GM19452 (cell line): ENCODE measurements around the gene UACA.
A peak's percentile ranks its signal among the peaks of the same experiment; 100 is the strongest.

Experiments
- ATAC-seq: cut with Tn5 transposase; IDR thresholded peaks from one replicate; pipeline ENCODE4 v1.9.1; 2021; ENCODE audit not compliant: unreplicated experiment

Gene UACA

GRCh38 chr15:70783610-70784022 lies 20.3 kb upstream of the UACA start:
- ATAC-seq = no peak

DNA sequence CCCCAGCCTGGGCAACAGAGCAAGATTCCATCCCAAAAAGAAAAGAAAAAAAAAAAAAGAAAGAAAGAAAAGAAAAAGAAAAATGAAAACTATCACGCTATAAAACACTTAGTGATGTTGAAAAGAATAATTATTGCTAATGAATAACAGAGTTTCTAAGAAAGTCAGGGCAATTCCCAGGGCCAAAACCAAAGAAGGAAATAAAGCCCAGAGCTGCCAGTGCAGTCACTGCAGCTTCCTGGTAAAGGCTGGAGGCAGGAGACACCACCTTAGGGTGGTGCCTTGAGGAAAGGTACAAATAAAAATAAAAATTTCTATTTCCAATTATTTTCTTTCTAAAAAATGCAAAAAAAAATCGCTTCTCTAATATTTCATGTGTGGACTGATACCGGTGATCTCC lies 19.7 kb upstream of the UACA start:
- ATAC-seq = no peak

- ATAC-seq = no peak
Measured at GRCh38 chr15:70781236-70781635, 17.9 kb upstream of the UACA start.

- no peak for ATAC-seq
Measured at GRCh38 chr15:70778258-70779076, 15.1 kb upstream of the UACA start.

DNA sequence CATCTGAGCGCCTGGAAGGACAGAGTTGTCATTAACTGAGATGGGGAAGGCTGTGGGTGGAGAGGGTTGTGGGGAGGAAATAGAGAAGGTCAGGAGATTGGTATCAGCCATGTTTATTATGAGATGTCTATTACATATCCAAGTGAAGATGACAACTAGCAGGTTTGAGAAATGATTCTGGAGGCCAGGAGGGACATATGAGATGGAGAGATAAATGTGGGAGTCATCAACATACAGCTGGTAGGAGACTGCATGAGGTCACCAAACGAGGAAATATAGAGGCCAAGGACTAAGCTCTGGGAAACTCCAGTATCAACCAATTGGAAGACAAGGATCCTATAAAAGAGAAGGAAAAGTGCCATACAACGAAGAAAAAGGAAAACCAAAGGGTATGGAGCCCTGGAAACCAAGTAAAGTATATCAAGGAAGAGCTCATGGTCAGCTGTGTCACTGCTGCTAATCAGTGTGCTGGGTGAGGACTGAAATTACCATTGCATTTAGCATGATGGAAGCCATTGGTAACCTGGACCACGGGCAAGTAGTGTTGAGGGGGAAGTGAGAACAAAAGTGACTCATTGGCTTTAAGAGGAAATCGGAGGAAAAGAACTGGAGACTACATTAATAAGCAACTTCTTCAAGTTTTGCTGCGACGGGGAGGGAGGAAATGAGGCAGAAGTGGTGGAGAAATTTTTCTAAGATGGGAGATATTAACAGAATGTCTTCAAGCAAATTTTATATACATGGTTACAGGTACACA lies 14.0 kb upstream of the UACA start:
- ATAC-seq = no peak

GRCh38 chr15:70775160-70775559 lies 11.8 kb upstream of the UACA start:
- ATAC-seq = no peak

DNA sequence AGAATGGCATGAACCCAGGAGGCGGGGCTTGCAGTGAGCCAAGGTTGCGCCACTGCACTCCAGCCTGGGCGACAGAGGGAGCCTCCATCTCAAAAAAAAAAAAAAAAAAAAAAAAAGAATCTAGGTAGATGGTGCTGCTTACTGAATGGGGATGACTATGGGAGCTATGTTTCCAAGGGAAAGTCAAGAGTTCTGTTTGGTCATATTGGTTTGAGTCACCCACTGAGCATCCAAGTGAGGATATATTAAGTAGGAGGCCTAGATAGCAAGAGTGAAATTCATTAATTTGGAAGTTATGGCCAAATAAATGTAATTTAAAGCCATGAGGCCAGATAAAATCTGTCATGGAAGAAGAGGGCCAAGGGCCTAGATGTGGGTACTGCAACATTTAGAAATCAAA lies 9.0 kb upstream of the UACA start:
- no peak for ATAC-seq

- ATAC-seq = no peak
Measured at GRCh38 chr15:70770863-70771262, 7.5 kb upstream of the UACA start.

- no peak for ATAC-seq
Measured at GRCh38 chr15:70768257-70768883, 5.0 kb upstream of the UACA start.

DNA sequence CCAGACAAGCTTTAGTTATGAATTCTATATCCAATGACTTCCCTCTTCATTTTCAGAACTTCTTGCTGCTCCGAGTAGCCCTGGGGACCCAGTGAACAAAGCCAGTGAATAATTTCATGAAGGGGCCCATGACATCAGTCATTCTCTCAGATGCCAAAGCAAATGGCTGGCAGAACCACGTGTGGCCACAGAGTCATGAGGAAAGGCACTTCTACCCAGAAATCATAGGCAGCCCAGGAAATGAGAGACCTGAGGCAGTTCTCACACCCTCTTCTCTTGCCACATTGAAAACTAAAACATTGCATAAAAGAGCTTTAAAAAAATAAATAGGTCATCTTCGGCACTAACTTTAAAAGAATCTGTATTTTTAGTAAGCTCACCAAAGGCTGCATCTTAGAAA lies 4.3 kb upstream of the UACA start:
- ATAC-seq = no peak

DNA sequence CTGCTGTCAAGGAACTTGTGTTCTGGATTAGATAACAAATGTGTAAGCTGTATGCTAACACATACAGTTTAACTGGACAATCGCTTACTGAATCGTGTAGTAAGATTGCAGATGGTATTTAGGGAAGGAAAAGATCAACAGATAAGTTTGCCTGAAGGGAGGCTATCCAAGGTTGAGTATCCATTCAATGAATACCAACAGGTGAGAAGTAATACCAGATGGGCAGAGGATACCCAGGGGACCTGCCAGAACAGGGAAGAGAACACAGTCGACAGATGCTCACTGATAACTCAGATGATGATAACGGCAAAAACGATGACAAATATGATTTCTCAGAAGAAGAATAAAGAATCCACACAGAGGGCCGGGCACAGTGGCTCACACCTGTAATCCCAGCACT lies 3.2 kb upstream of the UACA start:
- ATAC-seq = no peak

DNA sequence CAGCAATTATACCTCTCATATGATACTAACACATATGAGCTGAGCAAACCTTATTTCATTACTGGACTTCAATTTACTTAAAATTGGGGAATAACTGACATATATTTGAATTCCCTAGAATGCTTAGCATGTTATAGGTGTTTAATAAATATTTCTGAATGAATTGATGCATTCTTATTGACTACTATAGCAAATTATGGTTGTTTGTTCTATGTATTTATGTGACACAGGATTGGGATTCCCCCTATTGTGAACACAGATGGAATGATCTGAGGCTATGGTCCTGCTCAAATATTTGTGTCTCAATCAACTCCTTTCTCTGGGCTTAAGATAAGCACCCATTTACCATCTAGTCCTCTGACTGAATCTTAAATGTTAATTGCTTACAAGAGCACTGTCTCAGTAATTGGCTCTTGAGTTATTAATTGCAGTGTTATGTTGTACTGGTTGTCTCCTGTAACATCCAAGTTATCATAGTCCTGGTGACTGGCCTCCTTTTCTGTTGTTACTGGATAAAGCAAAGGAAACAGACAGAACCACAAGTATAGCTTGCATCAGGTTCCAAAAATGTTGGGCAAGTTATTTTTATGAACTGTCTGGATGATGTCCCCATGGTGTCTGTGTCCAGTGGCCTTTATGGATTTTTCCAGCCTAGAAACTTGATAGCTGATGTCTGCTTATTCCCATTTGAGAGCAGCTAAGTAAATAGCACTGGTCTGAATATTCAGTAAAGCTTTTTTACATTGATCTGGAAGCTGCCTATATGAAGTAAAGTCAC lies 2.3 kb upstream of the UACA start:
- ATAC-seq = no peak

DNA sequence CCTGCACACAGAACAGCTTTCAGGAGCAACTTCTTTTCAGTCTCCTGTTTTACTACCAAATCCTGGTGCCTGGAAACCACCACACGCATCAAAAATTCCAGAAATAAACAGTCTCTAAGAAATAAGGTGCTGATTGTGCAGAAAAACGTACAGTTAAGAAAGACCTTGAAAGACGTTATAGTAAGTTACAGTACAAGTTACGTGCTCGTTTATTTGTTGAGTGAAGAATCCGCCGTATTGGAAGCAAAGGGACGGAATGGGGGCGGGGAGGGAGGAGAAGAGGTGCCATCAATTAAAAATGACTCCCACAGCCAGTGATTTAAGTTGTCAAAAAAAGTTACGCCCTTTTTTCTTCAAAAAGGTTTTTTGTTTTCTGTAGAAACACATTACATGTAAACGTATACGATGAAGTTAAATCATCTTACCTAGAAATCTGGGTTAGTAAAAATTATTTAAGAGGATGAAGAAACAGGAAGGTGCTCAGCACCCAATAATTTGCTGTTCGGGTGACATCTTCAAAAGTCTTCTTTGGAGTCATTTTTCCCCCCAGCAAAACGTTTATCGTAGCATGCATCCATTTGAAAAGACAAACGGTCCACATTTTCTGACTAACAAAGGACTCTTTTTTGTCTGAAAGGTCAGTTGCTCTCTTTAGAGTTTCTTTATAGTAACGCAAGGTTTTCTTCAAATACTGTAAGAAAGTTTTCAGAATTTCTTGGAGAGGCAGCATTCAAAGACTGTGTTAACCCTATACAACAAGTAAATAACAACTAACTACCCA lies 782 bp upstream of the UACA start:
- ATAC-seq = no peak

DNA sequence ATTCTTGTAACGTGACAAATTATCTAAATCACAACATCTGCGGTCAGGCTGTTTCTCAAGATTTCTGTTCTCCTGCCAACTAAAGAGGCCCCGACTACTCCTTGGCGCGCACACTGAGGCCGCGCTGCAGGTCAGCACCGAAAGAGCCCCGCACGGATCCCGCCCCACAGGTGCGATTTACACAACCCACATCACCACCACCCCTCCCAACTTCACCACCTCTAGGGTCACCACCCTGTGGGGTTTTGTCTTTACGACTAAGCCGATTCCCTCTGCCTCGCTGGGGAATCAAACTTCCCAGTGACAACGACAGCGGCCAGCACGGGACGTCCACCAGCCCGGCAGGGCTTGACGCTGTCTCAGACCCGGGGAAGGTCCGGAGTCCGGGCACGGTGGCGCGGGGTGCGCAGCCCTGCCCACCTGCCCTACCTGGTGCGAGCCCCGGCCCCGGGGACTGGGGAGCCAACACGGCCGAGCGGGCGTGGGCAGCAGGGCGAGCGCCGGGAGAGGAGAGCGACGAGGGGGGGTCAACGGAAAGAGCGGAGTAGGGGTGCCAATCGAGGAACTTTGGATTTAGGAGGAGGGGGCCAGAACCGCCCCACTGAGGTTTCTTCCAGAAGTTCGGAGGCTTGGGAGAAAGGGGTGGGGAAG lies 764 bp downstream of the UACA start:
- ATAC-seq = peak; percentile 16

DNA sequence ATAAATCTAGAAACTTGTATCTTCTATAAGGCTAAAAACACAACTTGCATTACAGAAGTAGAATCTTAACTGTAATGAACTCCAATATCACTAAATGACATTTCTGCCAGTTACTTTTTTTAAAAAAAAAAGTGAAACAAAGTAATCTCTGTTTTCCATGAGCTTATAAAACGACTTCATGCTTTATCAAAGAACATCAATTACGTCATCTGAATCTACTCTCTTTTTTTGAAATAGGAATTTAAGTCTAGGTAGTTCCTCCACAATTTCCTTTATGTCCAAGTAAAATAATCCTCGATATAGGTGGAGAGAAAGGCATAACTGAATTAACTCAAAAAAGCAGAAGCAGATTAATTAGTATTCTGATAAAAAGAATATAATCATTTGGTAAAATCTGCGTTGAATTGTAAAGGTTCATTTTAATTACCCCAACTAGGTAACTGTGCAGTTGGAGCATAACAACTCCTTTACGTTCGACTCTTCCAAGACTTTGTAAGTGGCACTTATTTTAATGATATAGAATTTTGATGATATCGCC lies 1.4 kb downstream of the UACA start:
- ATAC-seq = no peak

- no peak for ATAC-seq
Measured at GRCh38 chr15:70761046-70761445, 2.3 kb downstream of the UACA start.

GRCh38 chr15:70758790-70759462 lies 4.4 kb downstream of the UACA start:
- no peak for ATAC-seq

GRCh38 chr15:70757627-70758026 lies 5.7 kb downstream of the UACA start:
- no peak for ATAC-seq

- ATAC-seq = no peak
Measured at GRCh38 chr15:70754862-70755261, 8.5 kb downstream of the UACA start.
